Caco-2 (cell line): Measurements from ENCODE around the gene CHD9. TPM values are rescaled to one million over a fixed set of nuclear protein-coding genes. Genes with fewer than 3 reads are reported as not detected.

Experiments used
- BruUV-seq: library from RNA; stranded (reverse); fragments of 400-500 nt; replicated peaks from 2 replicates; lab custom pipeline; 2021; lab: Mats Ljungman, UMichigan
- CTCF ChIA-PET: fragments of 300-600 bp; sonication (Branson Sonifier 250); formaldehyde crosslinking; loops from one replicate; lab custom pipeline; 2022; ENCODE audit warnings: antibody characterized with exemption; lab: Charles Lee
- POLR2A ChIA-PET: fragments of 300-600 bp; sonication (Branson Sonifier 250); formaldehyde crosslinking; loops from one replicate; lab custom pipeline; 2022; ENCODE audit warnings: antibody characterized with exemption; lab: Charles Lee
- DNase-seq, 2 experiments: peaks; one replicate each; pipeline versions ENCODE4 v3.0.0 to v3.0.0-alpha.2; 2020 to 2022
- H3K27me3 ChIP-seq: replicated peaks from 2 replicates; pipeline ENCODE4 v1.6.0; 2011; ENCODE audit warnings: low read length; ENCODE audit not compliant: control insufficient read depth, insufficient read depth
- H3K36me3 ChIP-seq: 2 replicates; pipeline ENCODE4 v1.5.1; 2011; ENCODE audit warnings: low read length; ENCODE audit not compliant: control insufficient read depth, insufficient read depth
- H3K4me1 ChIP-seq: fragments of 250-450 bp; sonication (Bioruptor Pico); 2 replicates; pipeline ENCODE4 v1.5.1; 2020; ENCODE audit warnings: mild to moderate bottlenecking
- H3K4me3 ChIP-seq: 2 replicates; pipeline ENCODE4 v1.5.1; 2011; ENCODE audit warnings: low read depth, mild to moderate bottlenecking, control low read depth, low read length
- H3K9me3 ChIP-seq: fragments of 250-450 bp; sonication (Bioruptor Pico); 2 replicates; pipeline ENCODE4 v1.5.1; 2020; ENCODE audit warnings: mild to moderate bottlenecking, moderate library complexity
- H3K27ac Mint-ChIP-seq: one replicate; pipeline ENCODE4 v1.8.0; 2022; ENCODE audit warnings: mixed read lengths; ENCODE audit not compliant: unreplicated experiment
- H3K27me3 Mint-ChIP-seq: one replicate; pipeline ENCODE4 v1.8.0; 2022; ENCODE audit warnings: mixed read lengths; ENCODE audit not compliant: insufficient read depth, unreplicated experiment
- H3K36me3 Mint-ChIP-seq: one replicate; pipeline ENCODE4 v1.8.0; 2022; ENCODE audit warnings: mild to moderate bottlenecking, mixed read lengths; ENCODE audit not compliant: insufficient read depth, unreplicated experiment
- H3K4me1 Mint-ChIP-seq: one replicate; pipeline ENCODE4 v1.8.0; 2022; ENCODE audit warnings: low read depth, mixed read lengths; ENCODE audit not compliant: unreplicated experiment
- H3K4me3 Mint-ChIP-seq: one replicate; pipeline ENCODE4 v1.8.0; 2022; ENCODE audit warnings: mild to moderate bottlenecking, moderate library complexity, mixed read lengths; ENCODE audit not compliant: unreplicated experiment
- H3K9me3 Mint-ChIP-seq: one replicate; pipeline ENCODE4 v1.8.0; 2022; ENCODE audit warnings: mixed read lengths; ENCODE audit not compliant: unreplicated experiment
- intact Hi-C: fragments of 100-400 bp; cut with micrococcal nuclease; formaldehyde crosslinking; loops from one replicate; pipeline ENCODE4 v1.10.0; 2022; ENCODE audit not compliant: unreplicated experiment
- total RNA-seq: library from RNA; stranded (reverse); gene quantifications from 2 replicates; pipeline ENCODE4 v1.2.3, GENCODE V29; 2022
- TF ChIP-seq, protein P1 (sequence below), 2 experiments: fragments of 200-600 bp in 1 of 2; IDR thresholded peaks; 1 replicate in 1 of 2; 2 replicates in 1 of 2; pipeline versions ENCODE4 v1.5.1 to v1.8.0; 2011 to 2022; ENCODE audit warnings: antibody characterized with exemption in 1 of 2, control low read depth in 1 of 2, inconsistent platforms in 1 of 2, low read depth in 1 of 2, low read length in 1 of 2, mild to moderate bottlenecking in 1 of 2, moderate library complexity in 1 of 2; ENCODE audit not compliant: insufficient read depth in 1 of 2, severe bottlenecking in 1 of 2, unreplicated experiment in 1 of 2

The CHD9 gene
- total RNA-seq, 1 experiment from 2014 or later = 29.1 TPM

DNA sequence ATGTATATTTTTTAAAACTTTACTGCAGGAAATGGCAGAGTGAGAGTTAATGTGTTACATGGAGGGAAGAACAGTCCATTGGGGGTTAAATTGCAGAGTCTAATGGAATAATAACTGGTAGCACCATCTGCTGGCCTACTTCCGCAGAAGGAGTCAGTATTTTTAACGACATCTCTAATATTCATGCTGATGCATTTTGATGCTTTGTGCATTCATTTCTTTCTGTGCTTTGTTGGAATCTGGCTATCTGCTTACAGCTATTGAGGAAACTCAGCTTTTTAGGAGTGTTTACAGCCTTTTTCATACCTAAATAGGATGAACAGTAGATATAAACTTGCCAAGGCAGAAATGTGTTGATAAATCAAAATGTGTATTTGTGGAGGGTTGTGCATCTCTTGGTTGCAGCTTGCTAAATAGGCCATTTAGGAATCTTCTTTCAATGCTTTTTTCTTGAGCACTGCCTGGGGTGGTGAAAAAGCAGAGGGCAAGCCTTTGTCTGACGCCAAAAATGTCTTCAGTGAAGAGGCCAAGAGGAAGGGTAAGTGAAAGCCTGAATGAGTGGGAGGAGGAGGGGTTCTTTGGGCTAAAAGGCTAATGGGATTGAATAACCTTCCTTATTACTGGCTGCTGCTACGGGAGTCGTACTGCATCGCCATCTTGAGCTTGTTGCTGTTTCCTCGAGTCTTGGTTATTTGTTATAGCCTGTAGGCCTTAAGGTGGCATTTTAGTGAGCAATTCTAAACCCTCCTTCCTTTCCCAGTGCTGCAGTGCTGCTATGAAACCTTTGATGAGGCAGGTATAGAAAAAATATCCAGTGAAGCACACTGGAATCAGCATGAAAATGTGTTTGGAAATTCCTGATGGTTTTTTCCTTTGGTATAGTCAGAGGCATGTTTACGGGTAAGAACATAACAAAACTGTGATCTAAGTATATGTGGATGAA is 153.3 kb downstream of the CHD9 start:
- BruUV-seq = no TSS peak
- intact Hi-C loops = loop anchor here (1.0 to 5.0 kb wide), 3 partner anchors 46 to 153 kb away; no protein-coding TSS in a partner anchor
- H3K9me3 Mint-ChIP-seq = peaks cover 7% of the 10 kb centered on the region

DNA sequence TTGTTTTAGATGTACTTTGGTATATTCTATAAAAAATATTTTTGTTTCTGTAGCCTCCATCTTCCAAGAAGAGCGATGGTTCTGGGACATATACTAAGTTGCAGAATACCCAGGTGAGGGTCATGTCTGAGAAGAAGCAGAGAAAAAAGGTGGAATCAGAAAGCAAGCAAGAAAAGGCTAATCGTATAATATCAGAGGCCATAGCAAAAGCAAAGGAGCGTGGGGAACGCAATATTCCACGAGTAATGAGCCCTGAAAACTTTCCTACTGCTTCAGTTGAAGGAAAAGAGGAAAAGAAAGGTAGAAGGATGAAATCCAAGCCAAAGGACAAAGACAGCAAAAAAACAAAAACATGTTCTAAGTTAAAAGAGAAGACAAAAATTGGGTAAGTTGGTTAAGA is 154.6 kb downstream of the CHD9 start:
- Histone ChIP-seq H3K4me3 (peak overlapping the region; percentile 43), H3K27me3 (no peaks in the 10 kb centered on the region), H3K9me3 (no peaks in the 10 kb centered on the region), H3K4me1 (no peaks in the 10 kb centered on the region; the same call in 1 of the 2 replicates), H3K36me3 (no peaks in the 10 kb centered on the region)
- no peaks in the 10 kb centered on the region for H3K27me3 Mint-ChIP-seq
- peaks cover 25% of the 10 kb centered on the region for H3K36me3 Mint-ChIP-seq
- peaks cover 14% of the 10 kb centered on the region for H3K4me1 Mint-ChIP-seq
- H3K9me3 Mint-ChIP-seq = no peaks in the 10 kb centered on the region
- no peak overlapping the region for H3K27ac Mint-ChIP-seq
- no peak for DNase-seq
- TF ChIP-seq, protein P1, sequence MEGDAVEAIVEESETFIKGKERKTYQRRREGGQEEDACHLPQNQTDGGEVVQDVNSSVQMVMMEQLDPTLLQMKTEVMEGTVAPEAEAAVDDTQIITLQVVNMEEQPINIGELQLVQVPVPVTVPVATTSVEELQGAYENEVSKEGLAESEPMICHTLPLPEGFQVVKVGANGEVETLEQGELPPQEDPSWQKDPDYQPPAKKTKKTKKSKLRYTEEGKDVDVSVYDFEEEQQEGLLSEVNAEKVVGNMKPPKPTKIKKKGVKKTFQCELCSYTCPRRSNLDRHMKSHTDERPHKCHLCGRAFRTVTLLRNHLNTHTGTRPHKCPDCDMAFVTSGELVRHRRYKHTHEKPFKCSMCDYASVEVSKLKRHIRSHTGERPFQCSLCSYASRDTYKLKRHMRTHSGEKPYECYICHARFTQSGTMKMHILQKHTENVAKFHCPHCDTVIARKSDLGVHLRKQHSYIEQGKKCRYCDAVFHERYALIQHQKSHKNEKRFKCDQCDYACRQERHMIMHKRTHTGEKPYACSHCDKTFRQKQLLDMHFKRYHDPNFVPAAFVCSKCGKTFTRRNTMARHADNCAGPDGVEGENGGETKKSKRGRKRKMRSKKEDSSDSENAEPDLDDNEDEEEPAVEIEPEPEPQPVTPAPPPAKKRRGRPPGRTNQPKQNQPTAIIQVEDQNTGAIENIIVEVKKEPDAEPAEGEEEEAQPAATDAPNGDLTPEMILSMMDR (IDR thresholded peaks at IDR 0.05; ENCODE audit: insufficient read depth in 1 of 2, low read depth in 1 of 2, low read length in 1 of 2, severe bottlenecking in 1 of 2, unreplicated experiment in 1 of 2) = no peak
- intact Hi-C loops = loop anchor here (5.0 kb wide), 1 partner anchor 47 kb away; no protein-coding TSS in a partner anchor
- H3K4me3 Mint-ChIP-seq = peak overlapping the region; percentile 60
- POLR2A ChIA-PET = no interaction called here
- CTCF ChIA-PET = no interaction called here
- no TSS peak for BruUV-seq

More for the DNA sequence above, 153.3 kb downstream of the CHD9 start:
- Histone ChIP-seq H3K36me3 (no peaks in the 10 kb centered on the region), H3K9me3 (no peaks in the 10 kb centered on the region), H3K4me1 (no peaks in the 10 kb centered on the region; the same call in 1 of the 2 replicates), H3K27me3 (no peaks in the 10 kb centered on the region), H3K4me3 (peak overlapping the region; percentile 43)
- TF ChIP-seq, protein P1 (IDR thresholded peaks at IDR 0.05; ENCODE audit: insufficient read depth in 1 of 2, low read depth in 1 of 2, low read length in 1 of 2, severe bottlenecking in 1 of 2, unreplicated experiment in 1 of 2) = peak; percentile 71 to 77
- Mint-ChIP-seq H3K4me3 (peak overlapping the region; percentile 93), H3K27me3 (no peaks in the 10 kb centered on the region), H3K36me3 (peaks cover 22% of the 10 kb centered on the region), H3K27ac (peak overlapping the region; percentile 97), H3K4me1 (peaks cover 14% of the 10 kb centered on the region)
- peak; percentile 76 to 77 for DNase-seq
- ChIA-PET CTCF (interaction anchor here (0.6 to 1.8 kb wide), 7 partner anchors 8 to 156 kb away, joined by 3 to 21 read pairs (median 4); partner anchors contain the start of gene CHD9), POLR2A (interaction anchor here (0.6 to 1.0 kb wide), 4 partner anchors 42 to 153 kb away, joined by 3 to 5 read pairs (median 4); partner anchors contain the start of gene CHD9)

DNA sequence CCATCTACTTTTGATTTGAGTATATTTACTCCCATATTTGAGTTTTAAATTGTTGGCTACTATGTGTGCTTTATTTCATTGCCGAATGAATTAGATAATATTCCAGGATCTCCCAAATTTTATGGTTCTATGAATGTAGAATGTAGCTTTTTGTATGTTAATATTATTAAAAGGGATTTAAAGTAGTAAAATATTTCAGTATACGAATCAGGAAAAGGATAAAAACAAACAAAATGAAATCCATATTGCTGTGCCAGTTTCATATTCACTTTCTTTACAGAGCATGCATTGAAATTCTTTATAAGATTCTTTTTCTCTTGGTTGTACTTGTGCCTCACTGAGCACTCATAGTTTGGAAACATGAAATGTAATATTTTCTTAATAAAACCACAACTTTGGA is 155.1 kb downstream of the CHD9 start:
- TF ChIP-seq, protein P1 (IDR thresholded peaks at IDR 0.05; ENCODE audit: insufficient read depth in 1 of 2, low read depth in 1 of 2, low read length in 1 of 2, severe bottlenecking in 1 of 2, unreplicated experiment in 1 of 2) = no peak
- intact Hi-C loops = loop anchor here (5.0 kb wide), 1 partner anchor 48 kb away; no protein-coding TSS in a partner anchor
- Mint-ChIP-seq H3K36me3 (peaks cover 25% of the 10 kb centered on the region), H3K4me3 (peak overlapping the region; percentile 60), H3K27ac (no peak overlapping the region), H3K9me3 (no peaks in the 10 kb centered on the region), H3K27me3 (no peaks in the 10 kb centered on the region), H3K4me1 (peaks cover 14% of the 10 kb centered on the region)
- Histone ChIP-seq H3K4me3 (no peak overlapping the region; the same call in 1 of the 2 replicates), H3K36me3 (no peaks in the 10 kb centered on the region), H3K9me3 (no peaks in the 10 kb centered on the region), H3K4me1 (no peaks in the 10 kb centered on the region; the same call in 1 of the 2 replicates), H3K27me3 (no peaks in the 10 kb centered on the region)
- DNase-seq = no peak
- CTCF ChIA-PET = no interaction called here
- BruUV-seq = no TSS peak
- POLR2A ChIA-PET = no interaction called here
